GM18511 (cell line): ENCODE results near the gene ITFG1.
"Not testable (repeated sequence)": the region's sequence is repeated elsewhere in the genome, so short reads cannot be mapped to it uniquely, and the experiment has no call there.

Experiments
- ATAC-seq: cut with Tn5 transposase; IDR thresholded peaks from one replicate; pipeline ENCODE4 v1.9.1; 2021; ENCODE audit warnings: mild to moderate bottlenecking, moderate library complexity; ENCODE audit not compliant: unreplicated experiment

The ITFG1 gene

GRCh38 chr16:47161464-47161863 lies 299.4 kb downstream of the ITFG1 start:
- ATAC-seq, result no peak

- ATAC-seq, result no peak
Measured at GRCh38 chr16:47160422-47160821, 300.4 kb downstream of the ITFG1 start.

- no peak for ATAC-seq
Measured at GRCh38 chr16:47158992-47159391, 301.9 kb downstream of the ITFG1 start.

GRCh38 chr16:47156680-47157215 lies 304.1 kb downstream of the ITFG1 start:
- ATAC-seq, result no peak

- ATAC-seq, result not testable (repeated sequence)
Measured at GRCh38 chr16:47152501-47152900, 308.4 kb downstream of the ITFG1 start.

GRCh38 chr16:47150067-47150466 lies 310.8 kb downstream of the ITFG1 start:
- no peak for ATAC-seq

GRCh38 chr16:47144559-47144877 lies 316.3 kb downstream of the ITFG1 start:
- ATAC-seq, result peak; percentile 0

GRCh38 chr16:47143677-47144558 lies 316.9 kb downstream of the ITFG1 start, which contains the start of gene NETO2:
Gene NETO2 (minus strand): TSS chr16:47143945. CDS start chr16:47143612, 333 bp downstream.
- peak; percentile 64 for ATAC-seq

GRCh38 chr16:47142821-47143676 lies 317.8 kb downstream of the ITFG1 start:
- peak; percentile 69 for ATAC-seq

- ATAC-seq, result no peak
Measured at GRCh38 chr16:47142486-47142820, 318.4 kb downstream of the ITFG1 start.

GRCh38 chr16:47141773-47142485 lies 318.9 kb downstream of the ITFG1 start:
- peak; percentile 53 for ATAC-seq

GRCh38 chr16:47140686-47141085 lies 320.2 kb downstream of the ITFG1 start:
- no peak for ATAC-seq

GRCh38 chr16:47139561-47140185 lies 321.2 kb downstream of the ITFG1 start:
- no peak for ATAC-seq

GRCh38 chr16:47137925-47138324 lies 322.9 kb downstream of the ITFG1 start:
- ATAC-seq, result not testable (repeated sequence)

- ATAC-seq, result no peak
Measured at GRCh38 chr16:47136099-47136842, 324.6 kb downstream of the ITFG1 start.

GRCh38 chr16:47134550-47134949 lies 326.3 kb downstream of the ITFG1 start:
- ATAC-seq, result no peak

- no peak for ATAC-seq
Measured at GRCh38 chr16:47132308-47132707, 328.6 kb downstream of the ITFG1 start.

GRCh38 chr16:47129755-47130435 lies 331.0 kb downstream of the ITFG1 start:
- ATAC-seq, result no peak

- no peak for ATAC-seq
Measured at GRCh38 chr16:47127541-47127940, 333.3 kb downstream of the ITFG1 start.
